HCT116 (cell line): Measurements from ENCODE around the gene FOXJ2.

Experiments
- EZH2 ChIP-seq: fragments of 200-600 bp; sonication (generic); IDR thresholded peaks from 2 replicates; pipeline ENCODE4 v1.6.1; 2017; ENCODE audit warnings: antibody characterized with exemption, mixed run types
- POLR2A ChIP-seq: IDR thresholded peaks from 2 replicates; pipeline ENCODE4 v1.7.0; 2011; ENCODE audit warnings: borderline replicate concordance; ENCODE audit not compliant: insufficient read depth, insufficient read length; ENCODE audit errors: extremely low read depth
- TF ChIP-seq, protein P1 (sequence below), 3 experiments: fragments of 200-600 bp in 1 of 3; sonication (generic) in 1 of 3; IDR thresholded peaks in 2 of 3; conservative IDR thresholded peaks in 1 of 3; 2 replicates each; pipeline ENCODE4 v1.5.1; 2012 to 2017; ENCODE audit warnings: low read depth in 2 of 3, low read length in 2 of 3, antibody characterized with exemption in 1 of 3, borderline replicate concordance in 1 of 3, control low read depth in 1 of 3, mild to moderate bottlenecking in 1 of 3, mixed read lengths in 1 of 3, mixed run types in 1 of 3, moderate library complexity in 1 of 3; ENCODE audit not compliant: insufficient read depth in 1 of 3
- TF ChIP-seq, protein P2 (sequence below): IDR thresholded peaks from 2 replicates; pipeline ENCODE4 v1.6.1; 2012

DNA sequence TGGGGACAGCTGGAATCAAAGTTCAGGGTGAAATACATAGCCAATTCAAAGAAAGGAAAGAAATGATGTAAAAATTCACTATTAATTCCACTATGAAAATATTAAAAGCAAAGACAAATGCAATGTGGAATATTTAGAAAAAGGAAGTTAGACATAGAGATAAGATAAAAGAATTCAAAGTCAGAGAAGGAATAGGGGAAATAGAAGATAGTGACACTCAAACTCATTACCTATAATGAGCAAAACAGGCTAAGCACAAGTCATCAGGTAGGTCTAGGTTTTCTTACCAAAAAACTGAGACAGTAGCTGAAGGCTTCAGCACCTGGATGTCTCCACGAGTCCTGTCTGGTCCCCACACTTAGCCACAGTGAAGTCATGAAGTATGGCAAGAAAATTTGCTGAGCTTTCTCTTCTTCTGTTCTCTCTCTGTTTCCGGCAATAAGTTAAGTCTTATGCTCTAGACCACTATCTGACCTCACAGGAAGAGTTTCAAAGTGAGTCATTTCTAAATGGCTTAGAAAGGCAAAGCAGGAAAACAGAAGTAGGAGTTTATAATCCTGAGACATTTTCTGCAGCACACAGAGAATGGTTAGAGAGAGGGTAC, 33.6 kb downstream of the FOXJ2 start, which contains the start of gene C3AR1:
- TF ChIP-seq, protein P1, sequence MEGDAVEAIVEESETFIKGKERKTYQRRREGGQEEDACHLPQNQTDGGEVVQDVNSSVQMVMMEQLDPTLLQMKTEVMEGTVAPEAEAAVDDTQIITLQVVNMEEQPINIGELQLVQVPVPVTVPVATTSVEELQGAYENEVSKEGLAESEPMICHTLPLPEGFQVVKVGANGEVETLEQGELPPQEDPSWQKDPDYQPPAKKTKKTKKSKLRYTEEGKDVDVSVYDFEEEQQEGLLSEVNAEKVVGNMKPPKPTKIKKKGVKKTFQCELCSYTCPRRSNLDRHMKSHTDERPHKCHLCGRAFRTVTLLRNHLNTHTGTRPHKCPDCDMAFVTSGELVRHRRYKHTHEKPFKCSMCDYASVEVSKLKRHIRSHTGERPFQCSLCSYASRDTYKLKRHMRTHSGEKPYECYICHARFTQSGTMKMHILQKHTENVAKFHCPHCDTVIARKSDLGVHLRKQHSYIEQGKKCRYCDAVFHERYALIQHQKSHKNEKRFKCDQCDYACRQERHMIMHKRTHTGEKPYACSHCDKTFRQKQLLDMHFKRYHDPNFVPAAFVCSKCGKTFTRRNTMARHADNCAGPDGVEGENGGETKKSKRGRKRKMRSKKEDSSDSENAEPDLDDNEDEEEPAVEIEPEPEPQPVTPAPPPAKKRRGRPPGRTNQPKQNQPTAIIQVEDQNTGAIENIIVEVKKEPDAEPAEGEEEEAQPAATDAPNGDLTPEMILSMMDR (IDR thresholded peaks at IDR 0.05 in 2 of 3, conservative IDR thresholded peaks at IDR 0.05 in 1 of 3; ENCODE audit: borderline replicate concordance in 1 of 3, insufficient read depth in 1 of 3, low read depth in 2 of 3, low read length in 2 of 3) = no peak
- TF ChIP-seq POLR2A = no peak
- TF ChIP-seq EZH2 = no peak
- TF ChIP-seq, protein P2, sequence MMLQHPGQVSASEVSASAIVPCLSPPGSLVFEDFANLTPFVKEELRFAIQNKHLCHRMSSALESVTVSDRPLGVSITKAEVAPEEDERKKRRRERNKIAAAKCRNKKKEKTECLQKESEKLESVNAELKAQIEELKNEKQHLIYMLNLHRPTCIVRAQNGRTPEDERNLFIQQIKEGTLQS = no peak
